Chondrocyte (in vitro differentiated cells): ENCODE results near the gene FGF10. TPM values are rescaled to one million over a fixed set of nuclear protein-coding genes. Genes with fewer than 3 reads are reported as not detected.

ENCODE experiments used
- DNase-seq: peaks from one replicate; pipeline ENCODE4 v3.0.0; 2021; ENCODE audit warnings: mixed read lengths, low spot score
- H3K27ac Mint-ChIP-seq: one replicate; pipeline ENCODE4 v1.8.0; 2021; ENCODE audit warnings: mild to moderate bottlenecking, moderate library complexity, mixed read lengths; ENCODE audit not compliant: unreplicated experiment
- H3K27me3 Mint-ChIP-seq: 2 replicates; pipeline ENCODE4 v1.8.0; 2021; ENCODE audit warnings: low read depth, mixed read lengths
- H3K36me3 Mint-ChIP-seq: 2 replicates; pipeline ENCODE4 v1.8.0; 2021; ENCODE audit warnings: low read depth, mixed read lengths
- H3K4me1 Mint-ChIP-seq: 2 replicates; pipeline ENCODE4 v1.8.0; 2021; ENCODE audit warnings: low read depth, mild to moderate bottlenecking, mixed read lengths
- H3K4me3 Mint-ChIP-seq: one replicate; pipeline ENCODE4 v1.8.0; 2021; ENCODE audit warnings: mild to moderate bottlenecking, moderate library complexity, mixed read lengths; ENCODE audit not compliant: unreplicated experiment
- H3K9me3 Mint-ChIP-seq: 2 replicates; pipeline ENCODE4 v1.8.0; 2021; ENCODE audit warnings: low read depth, mixed read lengths
- total RNA-seq: library from RNA; stranded (reverse); gene quantifications from 3 replicates; pipeline ENCODE4 v1.2.1, GENCODE V29; 2021
- TF ChIP-seq, protein P1 (sequence below): fragments of 200-600 bp; sonication (generic); IDR thresholded peaks from 2 replicates; pipeline ENCODE4 v1.5.0; 2021; ENCODE audit warnings: antibody characterized with exemption, mild to moderate bottlenecking, moderate library complexity

FGF10 gene
- total RNA-seq, 1 donor from 2014 or later = not detected

DNA sequence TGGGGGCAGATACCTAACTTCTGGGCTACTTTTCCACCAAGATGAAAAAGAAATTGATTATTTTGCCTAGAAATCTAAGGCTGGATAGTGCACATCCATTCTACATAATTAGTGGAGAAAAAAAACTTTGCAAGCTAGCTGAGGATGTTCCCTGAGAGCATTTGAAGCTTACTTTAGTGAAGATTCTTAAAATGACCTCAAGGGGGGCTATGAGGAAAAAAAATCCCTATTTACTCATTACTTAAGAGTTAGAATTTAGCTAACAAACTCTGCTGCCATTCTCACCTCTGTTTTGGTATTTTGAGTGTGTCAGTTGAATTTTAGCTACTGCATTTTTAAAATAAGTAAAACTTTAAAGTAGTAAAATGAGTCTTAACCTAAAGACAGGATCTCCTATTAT is 9.2 kb upstream of the FGF10 start:
- H3K27me3 Mint-ChIP-seq = peaks cover 23% of the 10 kb centered on the region
- H3K4me3 Mint-ChIP-seq = no peak overlapping the region
- DNase-seq = no peak
- H3K27ac Mint-ChIP-seq = no peak overlapping the region
- TF ChIP-seq, protein P1, sequence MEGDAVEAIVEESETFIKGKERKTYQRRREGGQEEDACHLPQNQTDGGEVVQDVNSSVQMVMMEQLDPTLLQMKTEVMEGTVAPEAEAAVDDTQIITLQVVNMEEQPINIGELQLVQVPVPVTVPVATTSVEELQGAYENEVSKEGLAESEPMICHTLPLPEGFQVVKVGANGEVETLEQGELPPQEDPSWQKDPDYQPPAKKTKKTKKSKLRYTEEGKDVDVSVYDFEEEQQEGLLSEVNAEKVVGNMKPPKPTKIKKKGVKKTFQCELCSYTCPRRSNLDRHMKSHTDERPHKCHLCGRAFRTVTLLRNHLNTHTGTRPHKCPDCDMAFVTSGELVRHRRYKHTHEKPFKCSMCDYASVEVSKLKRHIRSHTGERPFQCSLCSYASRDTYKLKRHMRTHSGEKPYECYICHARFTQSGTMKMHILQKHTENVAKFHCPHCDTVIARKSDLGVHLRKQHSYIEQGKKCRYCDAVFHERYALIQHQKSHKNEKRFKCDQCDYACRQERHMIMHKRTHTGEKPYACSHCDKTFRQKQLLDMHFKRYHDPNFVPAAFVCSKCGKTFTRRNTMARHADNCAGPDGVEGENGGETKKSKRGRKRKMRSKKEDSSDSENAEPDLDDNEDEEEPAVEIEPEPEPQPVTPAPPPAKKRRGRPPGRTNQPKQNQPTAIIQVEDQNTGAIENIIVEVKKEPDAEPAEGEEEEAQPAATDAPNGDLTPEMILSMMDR = no peak
- H3K36me3 Mint-ChIP-seq = no peaks in the 10 kb centered on the region
- no peaks in the 10 kb centered on the region for H3K4me1 Mint-ChIP-seq
- H3K9me3 Mint-ChIP-seq = no peaks in the 10 kb centered on the region

- Mint-ChIP-seq H3K27ac (no peak overlapping the region), H3K36me3 (no peaks in the 10 kb centered on the region), H3K4me1 (no peaks in the 10 kb centered on the region), H3K4me3 (no peak overlapping the region), H3K9me3 (no peaks in the 10 kb centered on the region), H3K27me3 (peaks cover 36% of the 10 kb centered on the region)
- TF ChIP-seq, protein P1 = no peak
- no peak for DNase-seq
Observed at GRCh38 chr5:44396312-44396711, 7.1 kb upstream of the FGF10 start.

DNA sequence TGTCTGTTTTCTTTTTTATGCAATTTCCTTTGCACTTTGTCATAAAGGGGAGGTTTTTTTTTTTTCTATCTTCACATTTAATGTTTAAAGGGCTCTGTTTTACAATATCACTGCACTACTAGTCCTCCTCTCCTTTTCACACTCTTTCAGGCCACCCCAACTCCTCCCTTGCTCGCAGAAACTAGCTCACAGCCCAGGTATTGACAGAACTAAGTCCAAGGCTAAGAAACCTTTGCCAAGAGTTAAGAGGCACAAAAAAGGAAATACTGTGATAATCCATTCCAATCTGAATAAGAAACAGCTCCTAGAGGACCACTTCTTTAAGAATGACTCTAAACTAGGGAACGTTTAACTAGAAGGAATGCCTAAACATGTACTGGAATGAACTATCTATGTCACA is 1.1 kb upstream of the FGF10 start:
- no peak overlapping the region for H3K27ac Mint-ChIP-seq
- H3K4me1 Mint-ChIP-seq = peaks cover 22% of the 10 kb centered on the region
- H3K36me3 Mint-ChIP-seq = no peaks in the 10 kb centered on the region
- TF ChIP-seq, protein P1 = no peak
- H3K4me3 Mint-ChIP-seq = no peak overlapping the region
- H3K9me3 Mint-ChIP-seq = no peaks in the 10 kb centered on the region
- peaks cover 68% of the 10 kb centered on the region for H3K27me3 Mint-ChIP-seq
- DNase-seq = no peak

GRCh38 chr5:44389823-44390143 is 563 bp upstream of the FGF10 start:
- peak overlapping the region; percentile 72 for H3K4me3 Mint-ChIP-seq
- H3K27me3 Mint-ChIP-seq = peaks cover 69% of the 10 kb centered on the region
- no peak overlapping the region for H3K27ac Mint-ChIP-seq
- no peaks in the 10 kb centered on the region for H3K9me3 Mint-ChIP-seq
- no peaks in the 10 kb centered on the region for H3K36me3 Mint-ChIP-seq
- no peak for DNase-seq
- H3K4me1 Mint-ChIP-seq = peaks cover 22% of the 10 kb centered on the region
- TF ChIP-seq, protein P1 = no peak

DNA sequence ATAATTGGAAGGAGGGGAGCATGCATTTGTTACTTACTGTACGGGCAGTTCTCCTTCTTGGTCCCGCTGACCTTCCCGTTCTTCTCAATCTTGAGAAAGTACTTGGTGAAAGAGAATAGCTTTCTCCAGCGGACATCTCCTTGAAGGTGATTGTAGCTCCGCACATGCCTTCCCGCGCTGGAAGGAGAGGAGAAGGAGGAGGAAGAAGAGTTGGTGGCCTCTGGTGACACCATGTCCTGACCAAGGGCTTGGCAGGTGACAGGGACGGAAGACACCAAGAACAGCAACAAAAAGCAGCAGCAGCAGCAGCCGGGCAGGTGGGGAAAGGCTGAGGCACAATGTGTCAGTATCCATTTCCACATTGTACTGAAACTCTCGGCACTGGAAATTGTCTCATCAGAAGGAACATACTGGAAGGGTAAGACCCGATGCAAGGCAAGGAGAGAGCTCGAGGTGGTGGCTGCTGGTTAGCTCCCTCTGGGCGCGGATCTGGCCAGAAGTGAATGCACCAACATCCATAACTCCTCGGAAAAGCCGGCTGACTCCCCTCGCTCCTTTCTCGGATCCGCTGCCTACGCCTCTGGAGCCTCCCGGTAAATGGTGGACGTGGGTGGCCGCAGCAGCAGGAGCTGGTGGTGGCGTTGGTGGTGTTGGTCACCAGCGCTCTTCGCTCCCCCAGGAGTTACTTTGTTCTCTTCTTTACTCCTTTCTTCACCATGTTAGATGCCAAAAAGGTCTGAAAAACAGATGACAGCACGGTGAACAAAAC is 715 bp downstream of the FGF10 start:
- H3K9me3 Mint-ChIP-seq = no peaks in the 10 kb centered on the region
- peak overlapping the region; percentile 72 for H3K4me3 Mint-ChIP-seq
- no peak overlapping the region for H3K27ac Mint-ChIP-seq
- peak; percentile 82 for DNase-seq
- H3K27me3 Mint-ChIP-seq = peaks cover 66% of the 10 kb centered on the region
- peaks cover 22% of the 10 kb centered on the region for H3K4me1 Mint-ChIP-seq
- TF ChIP-seq, protein P1 = no peak
- no peaks in the 10 kb centered on the region for H3K36me3 Mint-ChIP-seq
